GM23248 (cell line): Measurements from ENCODE around the gene CLSTN2. TPM values are rescaled to one million over a fixed set of nuclear protein-coding genes. Genes with fewer than 3 reads are reported as not detected.

Experiments used
- DNase-seq: peaks from one replicate; pipeline ENCODE4 v3.0.0-alpha.2; 2015
- H2AFZ ChIP-seq: fragments of 200-600 bp; sonication (generic); 2 replicates; pipeline ENCODE4 v1.6.1; 2016; ENCODE audit warnings: antibody characterized with exemption
- H3F3A ChIP-seq: fragments of 200-600 bp; sonication (generic); 2 replicates; pipeline ENCODE4 v1.6.1; 2016; ENCODE audit warnings: mild to moderate bottlenecking, antibody characterized with exemption, mixed run types; ENCODE audit not compliant: insufficient read depth
- H3K27ac ChIP-seq: fragments of 200-600 bp; sonication (generic); 2 replicates; pipeline ENCODE4 v1.5.1; 2016; ENCODE audit warnings: mild to moderate bottlenecking
- H3K27me3 ChIP-seq: fragments of 200-600 bp; sonication (generic); replicated peaks from 2 replicates; pipeline ENCODE4 v1.6.1; 2016; ENCODE audit warnings: mild to moderate bottlenecking; ENCODE audit not compliant: insufficient read depth
- H3K36me3 ChIP-seq: fragments of 200-600 bp; sonication (generic); 2 replicates; pipeline ENCODE4 v1.6.1; 2016; ENCODE audit warnings: low read depth, mild to moderate bottlenecking
- H3K4me1 ChIP-seq: fragments of 200-600 bp; sonication (generic); 2 replicates; pipeline ENCODE4 v1.6.1; 2016; ENCODE audit warnings: mild to moderate bottlenecking; ENCODE audit not compliant: insufficient read depth
- H3K4me2 ChIP-seq: fragments of 200-600 bp; sonication (generic); one replicate; pipeline ENCODE4 v1.6.1; 2016; ENCODE audit warnings: mild to moderate bottlenecking; ENCODE audit not compliant: unreplicated experiment
- H3K4me3 ChIP-seq: fragments of 200-600 bp; sonication (generic); 2 replicates; pipeline ENCODE4 v1.5.1; 2016; ENCODE audit warnings: mild to moderate bottlenecking
- H3K79me2 ChIP-seq: fragments of 200-600 bp; sonication (generic); 2 replicates; pipeline ENCODE4 v1.6.1; 2016; ENCODE audit warnings: mild to moderate bottlenecking; ENCODE audit not compliant: insufficient read depth
- H3K9ac ChIP-seq: fragments of 200-600 bp; sonication (generic); 2 replicates; pipeline ENCODE4 v1.6.1; 2016; ENCODE audit warnings: mild to moderate bottlenecking
- H3K9me2 ChIP-seq: fragments of 200-600 bp; sonication (generic); 2 replicates; pipeline ENCODE4 v1.6.1; 2016; ENCODE audit warnings: mixed run types, mild to moderate bottlenecking, moderate library complexity; ENCODE audit not compliant: insufficient read depth
- H3K9me3 ChIP-seq: fragments of 200-600 bp; sonication (generic); one replicate; pipeline ENCODE4 v1.6.1; 2017; ENCODE audit warnings: low read depth
- H4K20me1 ChIP-seq: fragments of 200-600 bp; sonication (generic); 2 replicates; pipeline ENCODE4 v1.6.0; 2016; ENCODE audit not compliant: insufficient read depth
- EZH2 ChIP-seq: fragments of 200-600 bp; sonication (generic); IDR thresholded peaks from 2 replicates; pipeline ENCODE4 v1.6.1; 2018; ENCODE audit warnings: antibody characterized with exemption, mild to moderate bottlenecking; ENCODE audit not compliant: insufficient read depth, poor library complexity, severe bottlenecking
- EZH2phosphoT487 ChIP-seq: fragments of 200-600 bp; sonication (generic); IDR thresholded peaks from 2 replicates; pipeline ENCODE4 v1.6.1; 2018; ENCODE audit warnings: antibody characterized with exemption, moderate library complexity, mild to moderate bottlenecking, low read depth; ENCODE audit not compliant: insufficient read depth
- WGBS, 2 experiments: methylation state at CpG; one replicate each; pipeline ENCODE4 v1.1.6; 2015 to 2017; ENCODE audit warnings: low lambda C conversion rate in 2 of 2, low coverage in 1 of 2; ENCODE audit errors: missing lambda C conversion rate in 2 of 2; 5-methylcytosine and 5-hydroxymethylcytosine counted together
- in situ Hi-C: fragments of 300-500 bp; cut with MboI; formaldehyde crosslinking; loops from 2 replicates; pipeline ENCODE4 v1.15.0; 2020
- polyA plus RNA-seq: library from polyadenylated mRNA; unstranded; fragments of >200 nt; fragmentation: Nextera tagmentation; extraction: Ambion mirVana; gene quantifications from 2 replicates; pipeline ENCODE4 v1.2.1, GENCODE V29; 2016
- total RNA-seq: library from RNA; depleted of rRNA; stranded (reverse); fragments of >200 nt; shearing (Covaris generic); gene quantifications from 2 replicates; pipeline ENCODE4 v1.2.3, GENCODE V29; 2014

CLSTN2 gene
- total and polyA plus RNA-seq, 2 experiments from 2014 or later, result not detected

DNA sequence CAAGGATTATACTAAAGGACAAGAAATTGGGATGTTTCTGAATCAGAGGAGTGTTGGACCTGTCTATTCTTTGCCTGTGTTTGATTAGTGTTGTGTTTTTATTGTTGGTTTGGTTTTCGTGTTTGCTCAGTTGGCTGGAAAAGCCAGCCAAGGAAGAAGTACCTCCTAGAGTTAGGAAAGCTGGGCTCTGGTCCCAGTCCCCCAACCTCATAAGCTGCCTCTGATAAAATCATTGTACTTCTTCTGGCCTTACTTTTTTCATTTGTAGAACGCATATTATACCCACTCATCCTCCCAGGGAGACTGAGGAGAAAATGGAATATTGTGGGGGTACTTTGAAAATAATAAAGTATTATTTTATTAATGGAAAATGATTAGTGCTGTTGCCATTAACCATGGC is 565.5 kb downstream of the CLSTN2 start:
- Histone ChIP-seq H3K4me3 (no peak overlapping the region), H3K9me2 (no peaks in the 10 kb centered on the region), H3K4me2 (no peak overlapping the region), H3K36me3 (no peaks in the 10 kb centered on the region), H2AFZ (no peak overlapping the region), H3K4me1 (no peaks in the 10 kb centered on the region), H3K9ac (no peak overlapping the region), H3K27me3 (0 out of 2 replicates have a peak, but pooled peaks cover 4% of the 10 kb centered on the region), H3F3A (no peaks in the 10 kb centered on the region), H3K27ac (no peak overlapping the region), H3K9me3 (no peaks in the 10 kb centered on the region), H3K79me2 (no peaks in the 10 kb centered on the region), H4K20me1 (no peaks in the 10 kb centered on the region)
- no peak for TF ChIP-seq EZH2
- 9 to 18% methylated on average over 2 of the region's 2 CpGs for WGBS, 2 experiments
- in situ Hi-C loops, result no loop called here
- no peak for DNase-seq

DNA sequence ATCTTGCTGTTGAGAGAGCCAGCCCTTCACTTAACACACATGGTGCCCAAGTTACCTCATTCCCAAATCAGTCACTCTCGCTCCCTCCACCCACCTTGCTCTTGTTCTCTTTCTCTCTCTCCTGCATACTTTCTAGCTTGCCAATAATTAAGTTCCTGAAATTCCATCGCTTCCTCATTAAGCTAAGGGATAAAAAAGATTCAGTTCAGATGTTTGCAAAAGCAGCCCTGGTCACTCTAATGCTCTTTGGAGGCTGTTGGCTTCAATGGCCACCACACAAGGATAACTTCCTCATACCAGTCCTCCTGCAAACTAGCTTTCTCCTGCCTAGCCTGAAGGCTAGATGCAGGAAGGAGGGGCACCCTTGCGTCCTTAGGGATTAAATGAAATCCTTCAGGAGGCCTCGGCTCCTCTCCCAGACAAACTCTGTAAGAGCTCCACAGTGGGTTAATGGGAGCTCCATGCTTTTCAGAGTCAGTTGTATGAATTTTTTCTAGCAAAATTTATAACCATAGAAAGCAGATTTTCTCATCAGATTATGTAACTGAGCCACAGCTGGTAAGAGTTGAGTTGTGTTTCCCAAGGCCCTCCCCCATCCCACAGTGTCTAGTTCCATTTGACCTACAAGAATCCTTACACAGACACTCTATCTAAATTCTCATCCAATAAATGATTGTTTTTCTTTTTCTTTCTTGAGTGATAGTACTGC is 566.2 kb downstream of the CLSTN2 start:
- Histone ChIP-seq H3K27ac (no peak overlapping the region), H3K27me3 (0 out of 2 replicates have a peak, but pooled peaks cover 4% of the 10 kb centered on the region), H3K4me1 (no peaks in the 10 kb centered on the region), H3K9ac (no peak overlapping the region), H3K4me2 (no peak overlapping the region), H3K9me2 (no peaks in the 10 kb centered on the region), H3K36me3 (no peaks in the 10 kb centered on the region), H4K20me1 (no peaks in the 10 kb centered on the region), H3K4me3 (no peak overlapping the region), H2AFZ (no peak overlapping the region), H3F3A (no peaks in the 10 kb centered on the region), H3K9me3 (no peaks in the 10 kb centered on the region), H3K79me2 (no peaks in the 10 kb centered on the region)
- WGBS, 2 experiments, result 48 to 57% methylated on average over 4 of the region's 4 CpGs
- TF ChIP-seq EZH2 (no peak), EZH2phosphoT487 (no peak)
- DNase-seq, result no peak
- in situ Hi-C loops, result no loop called here

- H4K20me1 ChIP-seq, result no peaks in the 10 kb centered on the region
- no peak overlapping the region for H3K4me2 ChIP-seq
- H3K9me2 ChIP-seq, result no peaks in the 10 kb centered on the region
- DNase-seq, result no peak
- no peaks in the 10 kb centered on the region for H3K36me3 ChIP-seq
- 0 out of 2 replicates have a peak, but pooled peaks cover 4% of the 10 kb centered on the region for H3K27me3 ChIP-seq
- H3K27ac ChIP-seq, result no peak overlapping the region
- TF ChIP-seq EZH2phosphoT487 (no peak), EZH2 (no peak)
- no peak overlapping the region for H2AFZ ChIP-seq
- H3K4me1 ChIP-seq, result no peaks in the 10 kb centered on the region
- H3K4me3 ChIP-seq, result no peak overlapping the region
- no peaks in the 10 kb centered on the region for H3K79me2 ChIP-seq
- no peaks in the 10 kb centered on the region for H3K9me3 ChIP-seq
- H3F3A ChIP-seq, result no peaks in the 10 kb centered on the region
- H3K9ac ChIP-seq, result no peak overlapping the region
- in situ Hi-C loops, result no loop called here
These were observed 566.9 kb downstream of the CLSTN2 start for GRCh38 chr3:140501770-140502364.

GRCh38 chr3:140505213-140505612 is 570.2 kb downstream of the CLSTN2 start:
- Histone ChIP-seq H3K27ac (no peak overlapping the region), H3K9me2 (no peaks in the 10 kb centered on the region), H3K4me3 (no peak overlapping the region), H3K4me2 (no peak overlapping the region), H3K4me1 (no peaks in the 10 kb centered on the region), H4K20me1 (no peaks in the 10 kb centered on the region), H3K9me3 (no peaks in the 10 kb centered on the region), H3K9ac (no peak overlapping the region), H3K79me2 (no peaks in the 10 kb centered on the region), H3K27me3 (peaks cover 7% of the 10 kb centered on the region; the same call in 1 of the 2 replicates), H2AFZ (no peak overlapping the region), H3K36me3 (no peaks in the 10 kb centered on the region), H3F3A (no peaks in the 10 kb centered on the region)
- in situ Hi-C loops, result no loop called here
- no peak for DNase-seq
- 15 to 21% methylated on average over 3 of the region's 3 CpGs for WGBS, 2 experiments
- TF ChIP-seq EZH2 (no peak), EZH2phosphoT487 (no peak)
